Measurements from ENCODE around the gene MAPRE3. TPM values are rescaled to one million over a fixed set of nuclear protein-coding genes. Genes with fewer than 3 reads are reported as not detected.

The MAPRE3 gene
- total RNA-seq, 2 experiments from 2014 or later = 4.4 TPM

- intact Hi-C loops (cut with micrococcal nuclease) = no loop called here
- Mint-ChIP-seq H3K27me3 (no peaks in the 10 kb centered on the region), H3K9me3 (no peaks in the 10 kb centered on the region), H3K36me3 (peaks cover 51% of the 10 kb centered on the region), H3K4me3 (no peak overlapping the region), H3K27ac (no peak overlapping the region), H3K4me1 (ENCODE audit: low read depth) (peaks cover 16% of the 10 kb centered on the region)
- DNase-seq = no peak
- POLR2A ChIA-PET = no interaction called here
- CTCF ChIA-PET = no interaction called here
These were observed 67.6 kb downstream of the MAPRE3 start for GRCh38 chr2:27038012-27038411.

GRCh38 chr2:27038631-27039339, 68.3 kb downstream of the MAPRE3 start:
- peaks cover 51% of the 10 kb centered on the region for H3K36me3 Mint-ChIP-seq

GRCh38 chr2:27039426-27039825, 69.0 kb downstream of the MAPRE3 start:
- Mint-ChIP-seq H3K36me3 (peaks cover 51% of the 10 kb centered on the region), H3K27ac (no peak overlapping the region), H3K9me3 (no peaks in the 10 kb centered on the region), H3K27me3 (no peaks in the 10 kb centered on the region), H3K4me1 (ENCODE audit: low read depth) (peaks cover 7% of the 10 kb centered on the region), H3K4me3 (no peak overlapping the region)
- ChIA-PET POLR2A (no interaction called here), CTCF (interaction anchor here (0.5 to 1.7 kb wide), 3 partner anchors 11 to 331 kb away, joined by 3 to 5 read pairs (median 5); partner anchors contain the start of gene AGBL5)
- intact Hi-C loops (cut with micrococcal nuclease) = no loop called here
- no peak for DNase-seq

More at GRCh38 chr2:27038631-27039339, 68.3 kb downstream of the MAPRE3 start:
- Mint-ChIP-seq H3K27ac (no peak overlapping the region), H3K4me3 (no peak overlapping the region), H3K9me3 (no peaks in the 10 kb centered on the region), H3K4me1 (ENCODE audit: low read depth) (peaks cover 13% of the 10 kb centered on the region), H3K27me3 (no peaks in the 10 kb centered on the region)
- ChIA-PET POLR2A (no interaction called here), CTCF (interaction anchor here (0.5 to 1.7 kb wide), 2 partner anchors 22 to 330 kb away, joined by 3 to 5 read pairs; no protein-coding TSS in a partner anchor)
- intact Hi-C loops (cut with micrococcal nuclease) = no loop called here
- no peak for DNase-seq

- Mint-ChIP-seq H3K27ac (no peak overlapping the region), H3K4me1 (ENCODE audit: low read depth) (peaks cover 7% of the 10 kb centered on the region), H3K4me3 (no peak overlapping the region), H3K27me3 (no peaks in the 10 kb centered on the region), H3K36me3 (peaks cover 54% of the 10 kb centered on the region), H3K9me3 (no peaks in the 10 kb centered on the region)
- ChIA-PET CTCF (interaction anchor here (1.1 to 1.7 kb wide), 2 partner anchors 11 to 23 kb away, joined by 5 read pairs; partner anchors contain the start of gene AGBL5), POLR2A (no interaction called here)
- intact Hi-C loops (cut with micrococcal nuclease) = no loop called here
- DNase-seq = no peak
These were observed 69.4 kb downstream of the MAPRE3 start for GRCh38 chr2:27039871-27040270.

- Mint-ChIP-seq H3K27me3 (no peaks in the 10 kb centered on the region), H3K4me1 (ENCODE audit: low read depth) (peaks cover 3% of the 10 kb centered on the region), H3K27ac (no peak overlapping the region), H3K4me3 (no peak overlapping the region), H3K36me3 (peaks cover 49% of the 10 kb centered on the region), H3K9me3 (no peaks in the 10 kb centered on the region)
- ChIA-PET CTCF (interaction anchor here (1.1 kb wide), 1 partner anchor 10 kb away, joined by 5 read pairs; the partner anchor contains the start of gene AGBL5), POLR2A (no interaction called here)
- no peak for DNase-seq
- intact Hi-C loops (cut with micrococcal nuclease) = no loop called here
These were observed 69.8 kb downstream of the MAPRE3 start for GRCh38 chr2:27040282-27040681.

DNA sequence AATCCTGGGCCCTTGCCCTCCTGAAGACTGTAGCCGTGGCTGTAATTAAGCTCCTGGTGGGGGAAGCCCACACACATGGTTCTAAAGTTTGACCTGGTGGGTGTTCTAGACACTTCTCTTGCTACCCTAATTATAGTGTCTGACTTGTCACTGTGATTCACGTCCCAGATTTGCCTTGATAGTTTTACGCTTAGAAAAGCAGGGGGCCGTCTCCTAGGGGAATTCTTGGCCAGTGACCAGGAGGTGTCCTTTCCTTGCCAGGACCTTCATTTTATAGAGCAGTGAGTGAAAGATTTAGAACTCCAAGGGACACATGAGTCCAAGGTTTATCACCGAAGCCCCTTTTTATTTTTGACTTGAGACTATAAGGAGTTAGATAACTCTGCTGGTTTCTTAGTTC, 71.3 kb downstream of the MAPRE3 start:
- H3K36me3 Mint-ChIP-seq = peaks cover 37% of the 10 kb centered on the region

DNA sequence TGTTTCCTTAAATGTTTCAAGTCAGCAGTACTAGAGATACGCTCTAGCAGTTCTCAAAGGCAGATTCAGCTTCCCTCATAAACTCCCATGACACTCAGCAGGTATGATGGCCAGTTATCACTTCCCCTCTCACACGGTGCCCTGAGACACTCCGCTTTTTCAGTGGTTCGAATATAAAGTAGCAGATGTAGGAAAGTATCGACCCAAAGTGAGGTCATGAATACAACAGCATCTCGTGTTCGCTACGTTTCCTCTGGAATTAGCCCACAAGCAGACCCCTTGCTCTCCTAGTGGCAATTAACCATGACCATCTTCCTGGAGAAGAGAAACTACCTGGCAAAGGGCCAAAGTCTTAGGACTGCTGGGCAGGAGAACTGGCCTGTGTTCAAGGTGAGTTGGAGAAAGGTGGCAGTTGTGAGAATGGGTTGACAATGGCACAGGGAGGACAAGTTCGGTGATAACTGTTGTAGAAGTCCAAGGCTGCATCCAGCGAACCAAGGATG, 71.8 kb downstream of the MAPRE3 start:
- intact Hi-C loops (cut with micrococcal nuclease) = no loop called here
- Mint-ChIP-seq H3K9me3 (no peaks in the 10 kb centered on the region), H3K4me1 (ENCODE audit: low read depth) (peaks cover 3% of the 10 kb centered on the region), H3K4me3 (no peak overlapping the region), H3K36me3 (peaks cover 34% of the 10 kb centered on the region), H3K27ac (peak overlapping the region; percentile 12), H3K27me3 (no peaks in the 10 kb centered on the region)
- no peak for DNase-seq
- CTCF ChIA-PET = no interaction called here
- POLR2A ChIA-PET = no interaction called here

More for the DNA sequence above, 71.3 kb downstream of the MAPRE3 start:
- intact Hi-C loops (cut with micrococcal nuclease) = no loop called here
- ChIA-PET POLR2A (no interaction called here), CTCF (no interaction called here)
- H3K27me3 Mint-ChIP-seq = no peaks in the 10 kb centered on the region
- H3K4me3 Mint-ChIP-seq = no peak overlapping the region
- no peaks in the 10 kb centered on the region for H3K9me3 Mint-ChIP-seq
- no peak for DNase-seq
- H3K27ac Mint-ChIP-seq = peak overlapping the region; percentile 12
- peaks cover 3% of the 10 kb centered on the region for H3K4me1 Mint-ChIP-seq (ENCODE audit: low read depth)

DNA sequence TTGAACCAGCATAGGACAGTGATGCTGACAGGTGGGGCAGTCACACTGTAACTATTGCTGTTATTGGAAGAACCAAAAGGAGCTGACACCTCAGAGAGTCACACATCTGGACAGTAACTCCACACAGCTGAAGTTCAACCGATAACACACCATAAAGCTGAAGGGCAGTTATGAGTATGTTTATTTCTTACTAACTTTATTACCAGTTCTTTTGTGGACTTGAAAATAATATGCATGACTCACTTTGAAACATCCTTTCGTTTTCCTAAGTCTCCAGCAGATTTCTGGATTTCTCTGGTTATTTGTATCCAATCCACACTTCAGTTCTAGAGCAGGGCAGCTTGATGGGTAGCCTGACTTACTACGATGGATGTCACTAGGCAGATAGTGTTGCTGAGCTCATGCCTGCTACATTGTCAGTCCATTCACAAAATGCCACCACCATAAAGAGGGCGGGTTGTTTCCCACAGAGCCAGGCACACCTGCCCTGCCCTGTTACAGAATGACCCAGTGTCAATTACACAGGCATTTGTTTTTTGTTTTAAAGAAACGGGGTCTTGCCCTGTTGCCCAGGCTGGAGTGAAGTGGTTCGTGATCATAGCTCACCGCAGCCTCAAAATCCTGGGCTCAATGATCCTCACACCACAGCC, 72.7 kb downstream of the MAPRE3 start:
- H3K4me3 Mint-ChIP-seq = no peak overlapping the region
- H3K27me3 Mint-ChIP-seq = no peaks in the 10 kb centered on the region
- no peak overlapping the region for H3K27ac Mint-ChIP-seq
- ChIA-PET POLR2A (no interaction called here), CTCF (no interaction called here)
- intact Hi-C loops (cut with micrococcal nuclease) = no loop called here
- H3K4me1 Mint-ChIP-seq (ENCODE audit: low read depth) = peaks cover 4% of the 10 kb centered on the region
- DNase-seq = no peak
- peaks cover 29% of the 10 kb centered on the region for H3K36me3 Mint-ChIP-seq
- no peaks in the 10 kb centered on the region for H3K9me3 Mint-ChIP-seq

DNA sequence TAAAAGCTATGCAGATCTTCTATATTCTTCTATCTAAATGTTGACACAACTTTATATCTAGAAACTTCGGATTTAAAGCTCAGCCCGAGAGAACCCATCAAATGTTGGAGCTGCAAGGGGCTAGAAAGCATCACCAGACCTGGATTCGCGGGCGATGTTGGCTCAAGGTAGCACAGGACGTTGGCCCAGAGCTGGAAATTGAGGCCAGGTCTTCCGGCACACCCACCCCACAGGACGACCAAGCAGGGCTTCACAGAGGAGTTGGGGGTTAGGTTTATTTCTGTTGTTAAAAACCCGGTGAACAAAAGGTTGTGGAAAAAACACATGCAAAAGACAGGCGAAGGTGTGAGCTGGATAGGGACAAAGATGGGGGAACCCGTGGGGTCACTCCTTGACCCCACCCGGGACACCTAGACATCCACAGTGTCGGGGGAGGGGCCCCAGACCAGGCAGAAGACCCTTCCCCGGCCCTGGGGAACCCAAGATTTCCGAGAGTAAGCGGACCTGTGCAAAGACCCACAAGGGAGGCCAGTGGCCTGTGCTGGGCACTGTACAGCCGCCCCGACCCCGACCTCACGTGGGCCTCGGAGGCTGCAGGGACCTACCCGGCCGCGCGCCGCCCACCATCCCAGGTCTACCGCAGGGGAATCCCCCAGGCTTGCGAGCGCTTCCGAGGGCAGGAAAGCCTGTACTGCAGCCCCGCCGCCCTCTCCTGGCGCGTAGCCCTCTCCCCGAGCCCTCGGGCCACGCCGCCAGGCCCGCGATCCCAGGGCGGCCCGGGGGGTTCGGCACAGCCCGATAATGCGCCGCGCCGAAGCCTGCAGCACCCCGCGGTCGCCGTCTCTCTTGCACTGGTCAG, 79.2 kb downstream of the MAPRE3 start:
- intact Hi-C loops (cut with micrococcal nuclease) = loop anchor here (1.0 to 10.0 kb wide), 5 partner anchors 17 to 265 kb away; partner anchors contain the start of genes ABHD1, ATRAID, CENPA and KHK
- H3K9me3 Mint-ChIP-seq = peaks cover 5% of the 10 kb centered on the region
- H3K4me3 Mint-ChIP-seq = peak overlapping the region; percentile 98
- CTCF ChIA-PET = interaction anchor here (1.0 to 3.0 kb wide), 9 partner anchors 10 to 204 kb away, joined by 3 to 16 read pairs (median 6); partner anchors contain the start of genes ABHD1, KHK, OST4 and PREB
- peak; percentile 79 for DNase-seq
- peaks cover 12% of the 10 kb centered on the region for H3K36me3 Mint-ChIP-seq
- POLR2A ChIA-PET = interaction anchor here (0.7 to 2.2 kb wide), 4 partner anchors 9 to 307 kb away, joined by 3 to 14 read pairs (median 4); partner anchors contain the start of genes GTF3C2, OST4 and TMEM214
- peaks cover 8% of the 10 kb centered on the region for H3K27me3 Mint-ChIP-seq
- H3K27ac Mint-ChIP-seq = peak overlapping the region; percentile 100
- H3K4me1 Mint-ChIP-seq (ENCODE audit: low read depth) = peaks cover 18% of the 10 kb centered on the region

GRCh38 chr2:27050281-27050995, 80.0 kb downstream of the MAPRE3 start:
- peak; percentile 97 for DNase-seq
- intact Hi-C loops (cut with micrococcal nuclease) = loop anchor here (1.0 to 10.0 kb wide), 5 partner anchors 18 to 266 kb away; partner anchors contain the start of genes ABHD1, ATRAID, CENPA and KHK
- Mint-ChIP-seq H3K36me3 (peaks cover 15% of the 10 kb centered on the region), H3K9me3 (peaks cover 5% of the 10 kb centered on the region), H3K4me3 (peak overlapping the region; percentile 98), H3K27me3 (peaks cover 8% of the 10 kb centered on the region), H3K4me1 (ENCODE audit: low read depth) (peaks cover 18% of the 10 kb centered on the region), H3K27ac (peak overlapping the region; percentile 100)
- ChIA-PET POLR2A (interaction anchor here (0.7 to 2.6 kb wide), 11 partner anchors 8 to 329 kb away, joined by 3 to 19 read pairs (median 4); partner anchors contain the start of genes ATRAID, GTF3C2, OST4 and SLC5A6), CTCF (interaction anchor here (0.8 to 3.0 kb wide), 16 partner anchors 11 to 204 kb away, joined by 3 to 16 read pairs (median 5); partner anchors contain the start of genes ABHD1, KHK, OST4 and PREB)
